BLaER1 treated with 17β-estradiol and CSF1 and Interleukin-3, amounts not matched to agents 10 nM and 100 nM (cell line): ENCODE data around the gene AKR1B15.
"Not testable (repeated sequence)": the region's sequence is repeated elsewhere in the genome, so short reads cannot be mapped to it uniquely, and the experiment has no call there.

Source experiments
- H3K27ac ChIP-seq, 11 experiments: shearing (Covaris generic); formaldehyde crosslinking; 2 replicates each; pipeline ENCODE4 v1.8.1; 2022
- H3K27me3 ChIP-seq, 11 experiments: shearing (Covaris generic); formaldehyde crosslinking; 2 replicates each; pipeline ENCODE4 v1.8.1; 2022
- H3K36me3 ChIP-seq, 11 experiments: shearing (Covaris generic); formaldehyde crosslinking; 2 replicates each; pipeline ENCODE4 v1.8.1; 2022
- H3K4me1 ChIP-seq, 10 experiments: shearing (Covaris generic); formaldehyde crosslinking; 2 replicates each; pipeline ENCODE4 v1.8.1; 2022
- H3K4me2 ChIP-seq, 11 experiments: shearing (Covaris generic); formaldehyde crosslinking; 2 replicates each; pipeline ENCODE4 v1.8.1; 2022
- H3K4me3 ChIP-seq, 10 experiments: shearing (Covaris generic); formaldehyde crosslinking; 2 replicates each; pipeline ENCODE4 v1.8.1; 2022
- H3K9ac ChIP-seq, 11 experiments: shearing (Covaris generic); formaldehyde crosslinking; 2 replicates each; pipeline ENCODE4 v1.8.1; 2022
- H3K9me3 ChIP-seq, 11 experiments: shearing (Covaris generic); formaldehyde crosslinking; replicated peaks in 1 of 11; 2 replicates each; pipeline ENCODE4 v1.8.1; 2022
- H4K20me1 ChIP-seq, 11 experiments: shearing (Covaris generic); formaldehyde crosslinking; 2 replicates each; pipeline ENCODE4 v1.8.1; 2022
- Cebpa-rat ChIP-seq, 11 experiments: shearing (Covaris generic); IDR thresholded peaks; 2 replicates each; pipeline ENCODE4 v1.8.1; 2022

Gene AKR1B15

DNA sequence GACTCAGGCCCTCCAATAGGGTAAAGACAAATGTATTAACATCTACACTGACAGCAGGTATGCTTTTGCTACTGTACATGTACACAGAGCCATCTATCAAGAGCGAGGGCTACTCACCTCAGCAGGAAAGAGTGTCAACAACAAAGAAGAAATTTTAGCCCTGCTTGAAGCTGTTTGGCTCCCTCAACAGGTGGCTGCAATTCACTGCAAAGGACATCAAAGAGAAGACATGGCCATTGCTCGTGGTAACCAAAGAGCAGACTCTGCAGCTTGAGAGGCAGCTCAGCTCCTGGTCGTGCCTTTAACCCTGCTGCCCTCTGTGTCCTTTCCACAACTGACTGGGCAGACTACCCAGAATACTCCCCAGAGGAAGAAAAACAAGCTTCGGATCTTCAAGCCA, 5.1 kb downstream of the AKR1B15 start:
- Histone ChIP-seq H3K4me1 (no peaks in the 10 kb centered on the region), H3K36me3 (no peaks in the 10 kb centered on the region), H3K27me3 (no peaks in the 10 kb centered on the region), H3K9me3 (peaks cover 0 to 17% (median under 1%) of the 10 kb centered on the region in 11 experiments; a peak in 4 of 22 replicates), H3K4me3 (no peak overlapping the region), H3K27ac (no peak overlapping the region), H3K9ac (no peak overlapping the region), H3K4me2 (no peak overlapping the region), H4K20me1 (no peaks in the 10 kb centered on the region)
- TF ChIP-seq Cebpa-rat (IDR thresholded peaks at IDR 0.05), result no peak

- Histone ChIP-seq H3K4me1 (no peaks in the 10 kb centered on the region), H3K36me3 (no peaks in the 10 kb centered on the region), H3K9me3 (peaks cover 0 to 18% (median 4%) of the 10 kb centered on the region in 11 experiments; a peak in 6 of 22 replicates), H3K4me3 (no peak overlapping the region), H3K9ac (no peak overlapping the region), H3K4me2 (no peak overlapping the region), H3K27ac (no peak overlapping the region), H3K27me3 (no peaks in the 10 kb centered on the region), H4K20me1 (no peaks in the 10 kb centered on the region)
- TF ChIP-seq Cebpa-rat (IDR thresholded peaks at IDR 0.05), result no peak
Measured at GRCh38 chr7:134554417-134554966, 5.6 kb downstream of the AKR1B15 start.

- Histone ChIP-seq H3K9me3 (peaks cover 7 to 41% (median 24%) of the 10 kb centered on the region in 11 experiments), H3K36me3 (no peaks in the 10 kb centered on the region), H4K20me1 (no peaks in the 10 kb centered on the region), H3K4me1 (peaks cover 2 to 14% (median 9%) of the 10 kb centered on the region in 10 experiments; a peak in 16 of 20 replicates), H3K27ac (no peak overlapping the region), H3K27me3 (no peaks in the 10 kb centered on the region), H3K9ac (no peak overlapping the region), H3K4me3 (no peak overlapping the region), H3K4me2 (no peak overlapping the region)
- TF ChIP-seq Cebpa-rat (IDR thresholded peaks at IDR 0.05), result no peak
Measured at GRCh38 chr7:134557391-134557790, 8.5 kb downstream of the AKR1B15 start.

- TF ChIP-seq Cebpa-rat (IDR thresholded peaks at IDR 0.05), result no peak
- Histone ChIP-seq H3K4me2 (no peak overlapping the region), H3K4me1 (peaks cover 4 to 22% (median 14%) of the 10 kb centered on the region in 10 experiments; a peak in 16 of 20 replicates)
Measured at GRCh38 chr7:134558370-134558769, 9.5 kb downstream of the AKR1B15 start.

GRCh38 chr7:134561616-134562015, 12.7 kb downstream of the AKR1B15 start:
- H4K20me1 ChIP-seq, H3K27me3 ChIP-seq, H3K36me3 ChIP-seq: not testable (repeated sequence)
- peak overlapping the region; percentile 3 to 61 (median 43); a peak in 14 of 22 replicates for H3K4me2 ChIP-seq
- H3K9me3 ChIP-seq, result peaks cover 49 to 78% (median 66%) of the 10 kb centered on the region in 11 experiments
- peaks cover 4 to 22% (median 14%) of the 10 kb centered on the region in 10 experiments; a peak in 16 of 20 replicates for H3K4me1 ChIP-seq
- H3K27ac ChIP-seq, result peak overlapping the region in 9 of 11 experiments; percentile 50 to 77 (median 69); a peak in 18 of 22 replicates
- peak overlapping the region in 1 of 10 experiments; percentile 4; a peak in 1 of 20 replicates for H3K4me3 ChIP-seq
- H3K9ac ChIP-seq, result peak overlapping the region in 5 of 11 experiments; percentile 5 to 39 (median 33); a peak in 3 of 22 replicates

More at GRCh38 chr7:134558370-134558769, 9.5 kb downstream of the AKR1B15 start:
- Histone ChIP-seq H3K9ac (no peak overlapping the region), H3K27ac (no peak overlapping the region), H3K27me3 (no peaks in the 10 kb centered on the region), H3K4me3 (no peak overlapping the region), H3K36me3 (no peaks in the 10 kb centered on the region; a peak in 1 of 22 replicates), H3K9me3 (peaks cover 17 to 51% (median 34%) of the 10 kb centered on the region in 11 experiments), H4K20me1 (no peaks in the 10 kb centered on the region)

- H3K9ac ChIP-seq, result peak overlapping the region in 4 of 11 experiments; percentile 5 to 39 (median 24); a peak in 2 of 22 replicates
- H3K4me1 ChIP-seq, result peaks cover 4 to 22% (median 14%) of the 10 kb centered on the region in 10 experiments; a peak in 16 of 20 replicates
- H3K9me3 ChIP-seq, result peaks cover 53 to 80% (median 69%) of the 10 kb centered on the region in 11 experiments
- no peaks in the 10 kb centered on the region for H3K27me3 ChIP-seq
- no peaks in the 10 kb centered on the region; a peak in 1 of 22 replicates for H3K36me3 ChIP-seq
- no peaks in the 10 kb centered on the region for H4K20me1 ChIP-seq
- H3K4me2 ChIP-seq, result peak overlapping the region; percentile 3 to 61 (median 43); a peak in 15 of 22 replicates
- TF ChIP-seq Cebpa-rat (IDR thresholded peaks at IDR 0.05), result peak in 4 of 11 experiments; percentile 63 to 79 (median 70); a peak in 6 of 22 replicates
- H3K4me3 ChIP-seq, result peak overlapping the region in 6 of 10 experiments; percentile 4 to 14 (median 8); a peak in 4 of 20 replicates
- H3K27ac ChIP-seq, result peak overlapping the region in 9 of 11 experiments; percentile 50 to 77 (median 69); a peak in 18 of 22 replicates
Measured at GRCh38 chr7:134562136-134562535, 13.2 kb downstream of the AKR1B15 start.

GRCh38 chr7:134563398-134563749, 14.5 kb downstream of the AKR1B15 start:
- H3K36me3 ChIP-seq, H4K20me1 ChIP-seq, H3K4me2 ChIP-seq, H3K27me3 ChIP-seq, H3K9ac ChIP-seq: not testable (repeated sequence)
- peak overlapping the region in 2 of 10 experiments; percentile 4 to 29; a peak in 3 of 20 replicates for H3K4me3 ChIP-seq
- peaks cover 4 to 22% (median 14%) of the 10 kb centered on the region in 10 experiments; a peak in 16 of 20 replicates for H3K4me1 ChIP-seq
- peak overlapping the region in 3 of 11 experiments; percentile 54 to 71 (median 68); a peak in 2 of 22 replicates for H3K27ac ChIP-seq
- peaks cover 53 to 92% (median 77%) of the 10 kb centered on the region in 11 experiments for H3K9me3 ChIP-seq

GRCh38 chr7:134565643-134566136, 16.8 kb downstream of the AKR1B15 start:
- Histone ChIP-seq H3K36me3 (no peaks in the 10 kb centered on the region; a peak in 1 of 22 replicates), H4K20me1 (no peaks in the 10 kb centered on the region), H3K9ac (no peak overlapping the region), H3K27ac (no peak overlapping the region), H3K27me3 (no peaks in the 10 kb centered on the region), H3K9me3 (peaks cover 74 to 95% (median 88%) of the 10 kb centered on the region in 11 experiments), H3K4me1 (peaks cover 4 to 22% (median 14%) of the 10 kb centered on the region in 10 experiments; a peak in 16 of 20 replicates), H3K4me3 (no peak overlapping the region), H3K4me2 (no peak overlapping the region)
- TF ChIP-seq Cebpa-rat (IDR thresholded peaks at IDR 0.05), result no peak

- Histone ChIP-seq H3K27ac (no peak overlapping the region), H3K4me1 (peaks cover 0 to 8% (median 4%) of the 10 kb centered on the region in 10 experiments; a peak in 11 of 20 replicates), H4K20me1 (no peaks in the 10 kb centered on the region), H3K9me3 (peaks cover 75 to 99% (median 87%) of the 10 kb centered on the region in 11 experiments), H3K4me2 (no peak overlapping the region), H3K27me3 (no peaks in the 10 kb centered on the region), H3K4me3 (no peak overlapping the region), H3K36me3 (no peaks in the 10 kb centered on the region; a peak in 1 of 22 replicates), H3K9ac (no peak overlapping the region)
- TF ChIP-seq Cebpa-rat (IDR thresholded peaks at IDR 0.05), result no peak
Measured at GRCh38 chr7:134567368-134567767, 18.5 kb downstream of the AKR1B15 start.

DNA sequence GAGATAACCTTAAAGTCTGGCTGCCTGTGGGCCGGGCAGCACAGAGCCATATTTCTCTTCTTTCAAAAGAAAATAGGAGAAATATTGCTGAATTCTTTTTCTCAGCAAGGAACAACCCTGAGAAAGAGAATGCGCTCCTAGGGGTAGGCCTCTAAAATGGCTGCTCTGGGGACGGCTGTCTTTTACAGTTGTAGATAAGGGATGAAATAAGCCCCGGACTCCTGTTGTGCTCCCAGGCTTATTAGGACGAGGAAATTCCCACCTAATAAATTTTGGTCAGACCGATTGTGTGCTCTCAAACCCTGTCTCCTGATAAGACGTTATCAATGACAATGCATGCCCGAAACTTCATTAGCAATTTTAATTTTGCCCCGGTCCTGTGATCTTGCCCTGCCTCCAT, 21.1 kb downstream of the AKR1B15 start:
- not testable (repeated sequence) for H4K20me1 ChIP-seq, H3K27me3 ChIP-seq, H3K9ac ChIP-seq, H3K27ac ChIP-seq, H3K4me1 ChIP-seq, H3K4me3 ChIP-seq, H3K4me2 ChIP-seq, H3K36me3 ChIP-seq
- H3K9me3 ChIP-seq, result peaks cover 49 to 73% (median 62%) of the 10 kb centered on the region in 11 experiments
